Suprapubic skin (tissue), 3 donors: ENCODE data around the gene CHD1L.

Source experiments
- CTCF ChIP-seq, 2 donors: fragments of 200-600 bp in 1 of 2; fragments of 450-650 bp in 1 of 2; sonication (generic) in 1 of 2; IDR thresholded peaks; one replicate each; pipeline ENCODE4 v1.5.1; 2016 to 2019; ENCODE audit warnings: antibody characterized with exemption in 2 of 2, mild to moderate bottlenecking in 1 of 2, moderate library complexity in 1 of 2
- POLR2A ChIP-seq, 2 donors: fragments of 450-650 bp; IDR thresholded peaks; one replicate each; pipeline ENCODE4 v1.6.1; 2017; ENCODE audit warnings: antibody characterized with exemption in 2 of 2, mild to moderate bottlenecking in 2 of 2, moderate library complexity in 2 of 2

GRCh38 chr1:147241934-147242448, 493 bp upstream of the CHD1L start:
- TF ChIP-seq CTCF (IDR thresholded peaks at IDR 0.05) (no peak), POLR2A (IDR thresholded peaks at IDR 0.05) (no peak)
